ENCODE results near the gene PID1. TPM values are rescaled to one million over a fixed set of nuclear protein-coding genes. Genes with fewer than 3 reads are reported as not detected.

The PID1 gene
- total and polyA plus RNA-seq, 2 donors (not counting 1 experiment from before 2014, with no cell fraction given) = 0.10 TPM; not detected in 1

DNA sequence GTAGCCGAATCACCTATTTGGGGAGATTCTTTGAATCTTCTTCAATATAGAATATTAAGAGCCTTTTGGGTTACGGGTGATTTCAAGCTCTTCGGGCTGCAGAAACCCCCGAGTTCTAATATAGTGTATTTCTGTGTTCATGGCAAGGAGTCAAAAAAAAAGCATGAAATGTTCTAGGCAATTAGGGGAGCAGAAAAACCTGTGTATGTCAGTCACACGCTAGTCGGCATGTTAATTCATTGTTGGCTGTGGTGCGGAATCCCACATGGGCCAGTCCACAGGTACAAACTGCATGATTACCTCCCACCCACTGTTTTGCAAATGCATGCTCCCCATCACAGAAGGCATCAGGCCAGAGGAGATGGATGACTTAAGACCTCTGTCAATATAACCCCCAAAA lies 161.9 kb downstream of the PID1 start:
- TF ChIP-seq, protein P1, sequence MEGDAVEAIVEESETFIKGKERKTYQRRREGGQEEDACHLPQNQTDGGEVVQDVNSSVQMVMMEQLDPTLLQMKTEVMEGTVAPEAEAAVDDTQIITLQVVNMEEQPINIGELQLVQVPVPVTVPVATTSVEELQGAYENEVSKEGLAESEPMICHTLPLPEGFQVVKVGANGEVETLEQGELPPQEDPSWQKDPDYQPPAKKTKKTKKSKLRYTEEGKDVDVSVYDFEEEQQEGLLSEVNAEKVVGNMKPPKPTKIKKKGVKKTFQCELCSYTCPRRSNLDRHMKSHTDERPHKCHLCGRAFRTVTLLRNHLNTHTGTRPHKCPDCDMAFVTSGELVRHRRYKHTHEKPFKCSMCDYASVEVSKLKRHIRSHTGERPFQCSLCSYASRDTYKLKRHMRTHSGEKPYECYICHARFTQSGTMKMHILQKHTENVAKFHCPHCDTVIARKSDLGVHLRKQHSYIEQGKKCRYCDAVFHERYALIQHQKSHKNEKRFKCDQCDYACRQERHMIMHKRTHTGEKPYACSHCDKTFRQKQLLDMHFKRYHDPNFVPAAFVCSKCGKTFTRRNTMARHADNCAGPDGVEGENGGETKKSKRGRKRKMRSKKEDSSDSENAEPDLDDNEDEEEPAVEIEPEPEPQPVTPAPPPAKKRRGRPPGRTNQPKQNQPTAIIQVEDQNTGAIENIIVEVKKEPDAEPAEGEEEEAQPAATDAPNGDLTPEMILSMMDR (IDR thresholded peaks at IDR 0.05) = no peak
- no peak for TF ChIP-seq EZH2 (IDR thresholded peaks at IDR 0.05; ENCODE audit: borderline replicate concordance, insufficient read depth, low read depth, low read length, poor library complexity, severe bottlenecking)
- no peak for ATAC-seq (ENCODE audit: low read depth)
- no peaks in the 10 kb centered on the region for H3K4me1 Mint-ChIP-seq
- DNase-seq = no peak
- no peak overlapping the region for H3K4me2 ChIP-seq (replicated peaks; ENCODE audit: low read depth, low read length, poor library complexity, severe bottlenecking)
- no peaks in the 10 kb centered on the region for H3K79me2 ChIP-seq (ENCODE audit: control insufficient read depth, insufficient read depth, low read length)
- H3K9ac ChIP-seq (ENCODE audit: low read length) = no peak overlapping the region
- ChIA-PET POLR2A (no interaction called here), CTCF (no interaction called here)
- no peak overlapping the region for H3K27ac Mint-ChIP-seq
- H3K9me3 ChIP-seq (ENCODE audit: control extremely low read depth in 1 of 3, control insufficient read depth in 2 of 3, insufficient read depth in 1 of 3, low read length in 2 of 3) = no peaks in the 10 kb centered on the region
- no peak overlapping the region for H3K4me3 ChIP-seq (ENCODE audit: control extremely low read depth in 1 of 5, extremely low read depth in 1 of 5, insufficient read depth in 1 of 5, low read depth in 2 of 5, low read length in 4 of 5)
- H3K4me1 ChIP-seq (ENCODE audit: control insufficient read depth in 2 of 2, insufficient read depth in 2 of 2, low read length in 2 of 2) = no peaks in the 10 kb centered on the region
- no peak overlapping the region for H3K4me3 Mint-ChIP-seq
- no peaks in the 10 kb centered on the region for H3K27me3 ChIP-seq (replicated peaks in 1 of 4; ENCODE audit: control extremely low read depth in 1 of 4, control insufficient read depth in 3 of 4, insufficient read depth in 4 of 4, low read length in 3 of 4)
- 88% methylated on average over 4 of the region's 7 CpGs for WGBS (ENCODE audit: insufficient coverage)
- no peak overlapping the region for H2AFZ ChIP-seq (ENCODE audit: insufficient read depth, low read depth, low read length, poor library complexity, severe bottlenecking)
- intact Hi-C loops (cut with micrococcal nuclease) = no loop called here
- no peaks in the 10 kb centered on the region for H3K27me3 Mint-ChIP-seq
- no peaks in the 10 kb centered on the region for H4K20me1 ChIP-seq (ENCODE audit: control insufficient read depth, insufficient read depth, low read length, poor library complexity, severe bottlenecking)
- no peaks in the 10 kb centered on the region for H3K36me3 ChIP-seq (replicated peaks in 1 of 2; ENCODE audit: control extremely low read depth in 1 of 2, control insufficient read depth in 1 of 2, extremely low read depth in 1 of 2, insufficient read depth in 2 of 2, low read length in 1 of 2)
- H3K27ac ChIP-seq (ENCODE audit: low read length in 2 of 2) = no peak overlapping the region
- no peaks in the 10 kb centered on the region for H3K9me3 Mint-ChIP-seq (ENCODE audit: insufficient read depth)

DNA sequence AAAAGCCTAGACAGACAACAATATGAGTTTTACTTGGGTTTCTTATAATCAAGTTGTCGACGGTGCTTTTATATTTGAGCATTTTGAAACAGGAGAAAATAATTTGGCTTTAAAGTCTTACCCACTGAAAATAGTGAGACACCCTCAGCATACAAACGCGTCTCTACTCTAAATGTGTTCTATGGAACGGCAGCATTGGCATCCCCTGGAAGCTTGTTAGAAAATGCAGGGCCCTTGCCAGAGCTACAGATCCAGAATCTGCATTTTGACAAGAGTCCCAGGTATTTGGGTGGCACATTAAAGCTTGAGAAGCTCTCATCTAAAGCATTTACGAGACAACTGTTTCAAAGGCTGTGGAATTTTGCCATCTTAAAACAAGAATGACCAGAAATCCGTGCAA lies 163.5 kb downstream of the PID1 start:
- Mint-ChIP-seq H3K4me1 (no peaks in the 10 kb centered on the region), H3K27me3 (no peaks in the 10 kb centered on the region), H3K9me3 (ENCODE audit: insufficient read depth) (no peaks in the 10 kb centered on the region), H3K27ac (no peak overlapping the region), H3K4me3 (no peak overlapping the region)
- WGBS (ENCODE audit: insufficient coverage) = 97% methylated on average over 4 of the region's 7 CpGs
- DNase-seq (no peak), ATAC-seq (ENCODE audit: low read depth) (no peak)
- Histone ChIP-seq H3K27me3 (replicated peaks in 1 of 4; ENCODE audit: control extremely low read depth in 1 of 4, control insufficient read depth in 3 of 4, insufficient read depth in 4 of 4, low read length in 3 of 4) (no peaks in the 10 kb centered on the region), H3K9ac (ENCODE audit: low read length) (no peak overlapping the region), H2AFZ (ENCODE audit: insufficient read depth, low read depth, low read length, poor library complexity, severe bottlenecking) (no peak overlapping the region), H3K36me3 (replicated peaks in 1 of 2; ENCODE audit: control extremely low read depth in 1 of 2, control insufficient read depth in 1 of 2, extremely low read depth in 1 of 2, insufficient read depth in 2 of 2, low read length in 1 of 2) (no peaks in the 10 kb centered on the region), H3K79me2 (ENCODE audit: control insufficient read depth, insufficient read depth, low read length) (no peaks in the 10 kb centered on the region), H3K4me2 (replicated peaks; ENCODE audit: low read depth, low read length, poor library complexity, severe bottlenecking) (no peak overlapping the region), H3K27ac (ENCODE audit: low read length in 2 of 2) (no peak overlapping the region), H3K4me3 (ENCODE audit: control extremely low read depth in 1 of 5, extremely low read depth in 1 of 5, insufficient read depth in 1 of 5, low read depth in 2 of 5, low read length in 4 of 5) (no peak overlapping the region), H4K20me1 (ENCODE audit: control insufficient read depth, insufficient read depth, low read length, poor library complexity, severe bottlenecking) (no peaks in the 10 kb centered on the region), H3K4me1 (ENCODE audit: control insufficient read depth in 2 of 2, insufficient read depth in 2 of 2, low read length in 2 of 2) (no peaks in the 10 kb centered on the region), H3K9me3 (ENCODE audit: control extremely low read depth in 1 of 3, control insufficient read depth in 2 of 3, insufficient read depth in 1 of 3, low read length in 2 of 3) (no peaks in the 10 kb centered on the region)
- intact Hi-C loops (cut with micrococcal nuclease) = no loop called here
- TF ChIP-seq EZH2 (IDR thresholded peaks at IDR 0.05; ENCODE audit: borderline replicate concordance, insufficient read depth, low read depth, low read length, poor library complexity, severe bottlenecking) = no peak
- TF ChIP-seq, protein P1 (IDR thresholded peaks at IDR 0.05) = no peak
- CTCF ChIA-PET = no interaction called here
- POLR2A ChIA-PET = no interaction called here
